K562 (cell line): ENCODE data around the gene SLC2A4RG. TPM values are rescaled to one million over a fixed set of nuclear protein-coding genes. Genes with fewer than 3 reads are reported as not detected.

Source experiments
- ATAC-seq: fragments of 200-7000 bp; cut with Tn5 transposase; 3 replicates; pipeline ENCODE4 v1.9.1; 2020; ENCODE audit warnings: moderate library complexity
- BruUV-seq: library from RNA; stranded (reverse); fragments of 400-500 nt; replicated peaks from 2 replicates; lab custom pipeline; 2021; lab: Mats Ljungman, UMichigan
- CTCF ChIA-PET: fragments of 300-600 bp; formaldehyde crosslinking; extraction: SDS; loops from one replicate; lab custom pipeline; 2021; ENCODE audit warnings: low intra/inter-chr PET ratio; lab: Yijun Ruan, JAX
- POLR2A ChIA-PET: fragments of 300-600, 350-650 bp; sonication (Branson Sonifier 250); formaldehyde crosslinking; extraction: SDS; loops from one replicate; lab custom pipeline; 2021; ENCODE audit warnings: antibody characterized with exemption, inconsistent platforms; lab: Yijun Ruan, JAX
- DNase-seq, 4 experiments: peaks; one replicate each; pipeline versions ENCODE4 v3.0.0 to v3.0.0-alpha.2; 2011 to 2018; ENCODE audit warnings: low spot score in 3 of 4, mixed read lengths in 3 of 4; ENCODE audit errors: extremely low read depth in 1 of 4
- FAIRE-seq: peaks from 2 replicates; lab custom pipeline; 2011; peaks lifted over from hg19 to GRCh38; lab: Jason Lieb, UNC
- H2AFZ ChIP-seq: 2 replicates; pipeline ENCODE4 v1.6.0; 2011; ENCODE audit warnings: low read depth, low read length, control low read depth, inconsistent platforms
- H3K27ac ChIP-seq: fragments of 200-600 bp; 3 replicates; pipeline ENCODE4 v1.8.0; 2011; ENCODE audit warnings: low read depth, mild to moderate bottlenecking, control low read depth, inconsistent platforms, low read length, moderate library complexity, mixed read lengths; ENCODE audit errors: extremely low read depth
- H3K27me3 ChIP-seq, 2 experiments: fragments of 300-600 bp in 1 of 2; 2 replicates in 1 of 2; 3 replicates in 1 of 2; pipeline versions ENCODE4 v1.6.0 to v1.8.0; 2011; ENCODE audit warnings: inconsistent platforms in 2 of 2, low read length in 2 of 2, mild to moderate bottlenecking in 1 of 2, mixed read lengths in 1 of 2, moderate library complexity in 1 of 2; ENCODE audit not compliant: control insufficient read depth in 2 of 2, insufficient read depth in 2 of 2
- H3K36me3 ChIP-seq: fragments of 300-600 bp; 3 replicates; pipeline ENCODE4 v1.8.0; 2011; ENCODE audit warnings: mild to moderate bottlenecking, low read length, inconsistent platforms; ENCODE audit not compliant: control insufficient read depth, insufficient read depth
- H3K4me1 ChIP-seq, 2 experiments: fragments of 200-600 bp in 1 of 2; replicated peaks in 1 of 2; 2 replicates in 1 of 2; 3 replicates in 1 of 2; pipeline versions ENCODE4 v1.5.1 to v1.8.0; 2011; ENCODE audit warnings: inconsistent platforms in 2 of 2, low read length in 2 of 2, mild to moderate bottlenecking in 1 of 2, mixed read lengths in 1 of 2, moderate library complexity in 1 of 2; ENCODE audit not compliant: control insufficient read depth in 2 of 2, insufficient read depth in 2 of 2
- H3K4me2 ChIP-seq: 2 replicates; pipeline ENCODE4 v1.6.1; 2011; ENCODE audit warnings: low read length, control low read depth, inconsistent platforms, mixed read lengths; ENCODE audit not compliant: insufficient read depth
- H3K4me3 ChIP-seq: fragments of 200-600 bp; sonication (generic), shearing (Covaris generic); 2 replicates; pipeline ENCODE4 v1.5.1; 2016; ENCODE audit warnings: control low read depth, inconsistent platforms
- H3K79me2 ChIP-seq: fragments of 200-600 bp; 3 replicates; pipeline ENCODE4 v1.8.0; 2011; ENCODE audit warnings: low read length, inconsistent platforms; ENCODE audit not compliant: control insufficient read depth, insufficient read depth
- H3K9ac ChIP-seq, 2 experiments: 2 replicates each; pipeline versions ENCODE4 v1.6.0 to v1.6.1; 2011; ENCODE audit warnings: low read depth in 2 of 2, low read length in 2 of 2, control low read depth in 1 of 2, inconsistent platforms in 1 of 2, mild to moderate bottlenecking in 1 of 2, mixed read lengths in 1 of 2; ENCODE audit not compliant: insufficient read depth in 1 of 2
- H3K9me1 ChIP-seq: one replicate; pipeline ENCODE4 v1.6.0; 2011; ENCODE audit warnings: inconsistent platforms, mild to moderate bottlenecking, low read length, moderate library complexity; ENCODE audit not compliant: control insufficient read depth, insufficient read depth
- H3K9me3 ChIP-seq: replicated peaks from 2 replicates; pipeline ENCODE4 v1.5.1; 2011; ENCODE audit warnings: low read depth, low read length, inconsistent platforms; ENCODE audit not compliant: control insufficient read depth, insufficient read depth
- H4K20me1 ChIP-seq: replicated peaks from 2 replicates; pipeline ENCODE4 v1.6.1; 2011; ENCODE audit warnings: low read length, inconsistent platforms, mixed read lengths; ENCODE audit not compliant: control insufficient read depth, insufficient read depth
- KDM4B ChIP-seq, 2 experiments: fragments of 450-650 bp in 1 of 2; sonication (generic) in 1 of 2; IDR thresholded peaks; 2 replicates each; pipeline ENCODE4 v1.6.1; 2016 to 2017; ENCODE audit warnings: borderline replicate concordance in 2 of 2, antibody characterized with exemption in 1 of 2, low read depth in 1 of 2, mild to moderate bottlenecking in 1 of 2
- WGBS: fragments of 100-300 bp; shearing (Covaris generic); methylation state at CpG from one replicate; pipeline ENCODE4 v1.1.6; 2016; ENCODE audit warnings: low coverage, mixed read lengths; ENCODE audit not compliant: insufficient coverage; ENCODE audit errors: missing lambda C conversion rate; 5-methylcytosine and 5-hydroxymethylcytosine counted together
- in situ Hi-C: fragments of 300-500 bp; cut with MboI; formaldehyde crosslinking; loops from 4 replicates; pipeline ENCODE4 v1.15.0; 2018; ENCODE audit warnings: inconsistent platforms, mixed read lengths
- intact Hi-C: fragments of 100-400 bp; cut with micrococcal nuclease; formaldehyde crosslinking; loops from 2 replicates; pipeline ENCODE4 v1.14.2; 2022
- polyA plus RNA-seq, 8 experiments: library from polyadenylated mRNA; depleted of rRNA in 4 of 8; stranded (reverse) in 5 of 8; unstranded in 3 of 8; fragments of >200 nt; fragmentation: Nextera tagmentation in 2 of 8; fragmentation: Illumina TruSeq in 1 of 8; extraction: Ambion mirVana in 2 of 8; extraction: Trizol in 1 of 8; gene quantifications; 2 replicates each; pipeline versions ENCODE4 v1.2.1 to v1.2.3, GENCODE V29; 2011 to 2014; ENCODE audit warnings: inconsistent platforms in 1 of 8, missing spikeins in 1 of 8
- total RNA-seq, 7 experiments: library from RNA; depleted of rRNA in 6 of 7; stranded (reverse); fragments of >200 nt in 6 of 7; fragmentation: Illumina TruSeq in 2 of 7; extraction: Trizol in 2 of 7; gene quantifications; 2 replicates each; pipeline versions ENCODE4 v1.2.1 to v1.2.3, GENCODE V29; 2011 to 2021; ENCODE audit warnings: low replicate concordance in 1 of 7
- TF ChIP-seq, protein P1 (sequence below): sonication (generic); formaldehyde crosslinking; IDR thresholded peaks from 2 replicates; pipeline ENCODE4 v1.9.0; 2022; ENCODE audit warnings: mild to moderate bottlenecking, missing genetic modification reagents

The SLC2A4RG gene
- total and polyA plus RNA-seq, 9 of the 15 experiments (the other 6 are each of a cell fraction or from before 2014, with no cell fraction given): 0.34 to 97.3 (median 26.5) TPM

- CTCF ChIA-PET: no interaction called here
- Histone ChIP-seq H3K4me3 (no peak overlapping the region), H2AFZ (no peak overlapping the region), H3K9me3 (peaks cover 4% of the 10 kb centered on the region), H3K27ac (no peak overlapping the region), H3K27me3 (no peaks in the 10 kb centered on the region), H4K20me1 (0 out of 2 replicates have a peak, but pooled peaks cover 5% of the 10 kb centered on the region), H3K9me1 (no peaks in the 10 kb centered on the region), H3K79me2 (peaks cover 16% of the 10 kb centered on the region), H3K4me1 (peaks cover 3 to 60% of the 10 kb centered on the region in 2 experiments; a peak in 3 of 5 replicates), H3K4me2 (no peak overlapping the region), H3K9ac (no peak overlapping the region; a peak in 1 of 4 replicates), H3K36me3 (peaks cover 59% of the 10 kb centered on the region; the same call in 2 of the 3 replicates)
- ATAC-seq: no peak
- in situ Hi-C loops (no loop called here), intact Hi-C loops (no loop called here)
- FAIRE-seq: no peak
- peak in 2 of 4 experiments; percentile 4 for DNase-seq
- POLR2A ChIA-PET: interaction anchor here (0.5 to 1.3 kb wide), 4 partner anchors 13 to 209 kb away, joined by 3 to 5 read pairs (median 4); no protein-coding TSS in a partner anchor
- BruUV-seq: TSS peak; percentile 50
- no peak for TF ChIP-seq KDM4B (IDR thresholded peaks at IDR 0.05; ENCODE audit: borderline replicate concordance in 2 of 2, low read depth in 1 of 2)
- TF ChIP-seq, protein P1, sequence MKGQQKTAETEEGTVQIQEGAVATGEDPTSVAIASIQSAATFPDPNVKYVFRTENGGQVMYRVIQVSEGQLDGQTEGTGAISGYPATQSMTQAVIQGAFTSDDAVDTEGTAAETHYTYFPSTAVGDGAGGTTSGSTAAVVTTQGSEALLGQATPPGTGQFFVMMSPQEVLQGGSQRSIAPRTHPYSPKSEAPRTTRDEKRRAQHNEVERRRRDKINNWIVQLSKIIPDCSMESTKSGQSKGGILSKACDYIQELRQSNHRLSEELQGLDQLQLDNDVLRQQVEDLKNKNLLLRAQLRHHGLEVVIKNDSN (CRISPR knock-in tag): peak; percentile 14; the same call in 1 of the 2 replicates
- 90% methylated on average over 36 of the region's 48 CpGs for WGBS
These were observed 4.4 kb upstream of the SLC2A4RG start for GRCh38 chr20:63734946-63735858.
